HEK293T (cell line): Measurements from ENCODE around the gene CDON.

Source experiments
- ARNT ChIP-seq: fragments of 450-650 bp; IDR thresholded peaks from 2 replicates; pipeline ENCODE4 v1.6.1; 2017; ENCODE audit warnings: mild to moderate bottlenecking
- BHLHE40 ChIP-seq: fragments of 450-650 bp; IDR thresholded peaks from 2 replicates; pipeline ENCODE4 v1.6.1; 2016; ENCODE audit warnings: mild to moderate bottlenecking, moderate library complexity, borderline replicate concordance
- ELF4 ChIP-seq: fragments of 450-650 bp; IDR thresholded peaks from 2 replicates; pipeline ENCODE4 v1.6.1; 2017; ENCODE audit warnings: antibody characterized with exemption
- FOXK2 ChIP-seq: fragments of 450-650 bp; IDR thresholded peaks from 2 replicates; pipeline ENCODE4 v1.6.1; 2016; ENCODE audit warnings: mild to moderate bottlenecking
- FOXM1 ChIP-seq: fragments of 450-650 bp; IDR thresholded peaks from 2 replicates; pipeline ENCODE4 v1.6.1; 2017; ENCODE audit warnings: mild to moderate bottlenecking, borderline replicate concordance
- SP1 ChIP-seq: fragments of 450-650 bp; IDR thresholded peaks from 2 replicates; pipeline ENCODE4 v1.6.1; 2017
- SUZ12 ChIP-seq: fragments of 450-650 bp; IDR thresholded peaks from 2 replicates; pipeline ENCODE4 v1.6.1; 2016; ENCODE audit warnings: mild to moderate bottlenecking

DNA sequence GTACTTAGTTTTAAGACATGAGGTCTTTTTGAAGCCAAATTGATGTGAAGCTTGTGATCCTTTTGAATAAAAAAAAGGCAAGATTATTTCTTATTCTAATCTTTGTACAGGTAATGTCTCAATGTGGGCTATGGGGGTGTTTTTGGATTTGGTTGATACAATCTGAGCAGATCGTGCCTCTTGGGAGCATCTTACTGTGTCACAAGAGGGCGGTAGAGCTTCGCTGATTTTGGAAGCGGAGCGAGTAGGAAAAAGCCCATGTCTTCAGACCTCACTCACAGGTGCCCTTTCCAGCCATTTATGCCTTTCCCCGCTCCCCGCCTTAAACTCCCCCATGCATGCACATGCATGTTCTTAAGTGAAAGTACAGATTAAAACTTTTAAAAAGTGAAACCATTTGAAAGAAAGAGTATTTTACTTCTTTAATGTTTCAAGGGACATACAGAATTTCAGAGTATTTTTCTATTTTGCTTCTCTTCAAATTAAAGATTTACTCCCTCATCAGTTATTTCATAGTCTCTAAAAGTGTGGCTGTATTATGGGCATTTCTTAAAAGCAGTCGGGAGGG is 139.6 kb downstream of the CDON start:
- TF ChIP-seq FOXK2 (no peak), FOXM1 (no peak), ARNT (no peak), BHLHE40 (no peak), SP1 (no peak), ELF4 (no peak), SUZ12 (no peak)
